Activated effector memory CD4-positive, alpha-beta T cell treated with anti-CD3 and anti-CD28 coated beads, Interleukin-2, amount 50 U/mL, for 16 hours (primary cell): Measurements from ENCODE around the gene NUCB2.

Experiments
- DNase-seq: peaks from one replicate; pipeline ENCODE4 v3.0.0-alpha.2; 2020

Gene NUCB2

GRCh38 chr11:17343907-17344306 lies 67.4 kb downstream of the NUCB2 start:
- DNase-seq, result no peak

DNA sequence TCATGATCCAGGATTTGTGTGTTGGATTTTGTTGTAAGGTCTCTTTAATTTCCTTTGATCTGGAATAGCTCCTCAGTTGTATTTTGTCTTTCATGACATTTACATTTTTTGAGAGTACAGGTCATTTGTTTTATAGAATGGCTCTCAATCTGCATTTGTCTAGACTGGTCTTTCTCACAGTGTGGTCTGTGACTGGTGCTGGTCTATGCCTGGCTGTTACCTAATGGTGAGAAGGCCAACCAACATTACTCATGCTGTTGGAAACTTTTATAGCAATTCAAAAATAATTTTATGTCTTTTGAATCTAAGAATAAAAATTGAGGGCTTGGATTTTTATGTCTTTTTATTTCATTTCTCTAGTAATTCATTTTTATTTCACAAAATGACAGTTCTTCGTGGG lies 71.1 kb downstream of the NUCB2 start:
- no peak for DNase-seq

GRCh38 chr11:17350455-17351171 lies 74.1 kb downstream of the NUCB2 start:
- no peak for DNase-seq

- no peak for DNase-seq
Observed at GRCh38 chr11:17351172-17351509, 74.6 kb downstream of the NUCB2 start.

GRCh38 chr11:17351510-17352176 lies 75.1 kb downstream of the NUCB2 start, which contains the start of gene NCR3LG1:
TSS of gene NCR3LG1 (plus strand) at chr11:17351800. CDS start at chr11:17351970, 170 bp downstream.
- DNase-seq, result peak; percentile 85

DNA sequence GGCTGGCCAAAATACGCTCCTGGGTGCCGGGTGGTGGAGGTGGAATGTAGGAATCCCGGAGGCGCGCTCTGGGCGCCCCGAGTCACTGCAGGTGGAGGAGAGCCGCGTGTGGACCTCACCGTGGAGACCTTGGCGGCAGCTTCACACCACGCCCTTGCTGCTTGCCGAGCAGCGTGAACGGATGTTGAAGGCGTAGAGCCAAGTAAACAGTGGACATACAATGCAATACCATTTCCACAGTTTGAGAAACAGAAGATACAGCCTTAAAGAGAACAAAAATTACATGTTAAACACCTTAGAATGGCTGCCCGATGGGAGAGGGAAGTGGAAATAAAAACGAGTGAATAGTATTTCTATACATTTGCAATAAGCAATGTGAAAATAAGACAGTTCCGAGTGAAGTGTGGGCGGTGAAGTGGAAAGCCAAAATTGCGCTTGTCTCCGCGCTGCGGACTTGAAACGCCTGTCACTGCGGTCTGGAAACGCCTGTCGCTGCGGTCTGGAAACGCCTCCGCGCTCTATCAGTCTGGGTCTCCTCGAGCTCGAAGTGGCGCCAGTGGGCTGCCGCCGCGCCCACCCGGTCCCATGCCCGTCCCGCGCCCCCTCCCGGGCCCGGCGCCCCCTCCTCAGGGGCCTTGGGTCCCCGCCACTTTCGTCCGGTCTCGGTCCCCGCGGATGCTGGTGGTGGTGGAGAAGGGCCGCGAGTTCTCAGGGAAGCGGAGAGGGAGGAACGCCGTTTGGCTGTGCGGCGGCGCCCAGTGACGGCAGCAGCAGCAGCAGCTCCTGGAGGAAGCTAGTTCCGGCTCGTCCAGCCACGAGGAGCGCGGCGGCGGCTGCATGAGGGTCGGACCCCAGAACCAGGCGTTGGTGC lies 76.6 kb downstream of the NUCB2 start:
- peak; percentile 85 for DNase-seq

GRCh38 chr11:17353821-17354600 lies 77.5 kb downstream of the NUCB2 start:
- no peak for DNase-seq

DNA sequence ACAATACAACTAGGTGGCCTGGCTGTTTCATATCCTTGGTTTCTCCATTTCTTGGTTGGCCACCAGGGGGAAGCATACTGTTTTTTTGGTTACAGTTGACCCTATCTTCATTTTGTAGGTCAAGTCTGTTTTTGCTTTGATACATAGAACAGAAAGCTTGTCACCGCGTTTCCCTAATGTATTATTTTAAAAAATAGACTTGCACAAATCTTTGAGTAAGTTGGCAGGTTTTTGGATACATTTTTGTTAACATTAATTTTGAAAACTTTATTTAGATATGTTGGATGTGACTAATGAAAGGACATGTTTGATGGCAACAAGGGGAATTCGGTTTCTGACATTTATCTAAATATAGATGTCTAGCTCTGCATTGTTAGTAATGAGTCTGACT lies 78.1 kb downstream of the NUCB2 start:
- peak; percentile 75 for DNase-seq

DNA sequence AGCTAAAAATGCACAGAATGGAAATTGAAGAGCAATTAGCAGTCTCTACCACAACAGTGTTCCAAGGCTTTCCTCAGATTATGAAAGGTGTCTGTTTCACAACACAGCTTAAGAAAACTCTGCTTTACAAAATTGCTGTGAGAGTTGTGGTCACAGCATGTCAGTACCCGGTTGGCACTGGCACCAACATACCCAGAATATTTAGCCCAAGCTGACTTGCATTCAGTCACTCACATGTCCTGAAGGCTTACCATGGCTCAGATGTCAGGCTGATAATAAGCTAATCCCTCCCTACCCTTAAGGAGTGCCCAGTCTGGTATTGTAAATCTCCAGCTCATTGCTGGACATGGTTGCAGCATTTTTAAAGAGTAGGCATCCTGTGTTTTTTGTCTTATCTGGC lies 90.0 kb downstream of the NUCB2 start:
- DNase-seq, result no peak

GRCh38 chr11:17368551-17368950 lies 92.0 kb downstream of the NUCB2 start:
- DNase-seq, result no peak

DNA sequence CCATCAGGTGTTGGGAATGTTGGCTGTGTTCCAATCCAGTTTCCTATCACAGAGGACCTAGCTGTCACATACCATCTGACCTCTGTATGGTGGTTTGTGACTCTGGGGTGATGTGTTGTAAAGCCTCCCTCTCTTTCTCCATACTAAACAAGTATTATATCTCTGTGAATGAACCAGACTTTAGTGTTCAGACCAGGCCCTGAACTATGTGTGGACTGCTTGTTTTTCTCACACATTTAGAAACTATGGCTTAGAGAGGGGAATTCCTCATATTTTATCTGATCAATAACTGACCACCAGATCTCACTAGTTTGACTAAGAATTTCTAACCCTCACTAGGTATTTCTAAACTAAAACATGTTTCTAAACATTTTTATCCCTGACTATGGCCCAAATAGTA lies 92.6 kb downstream of the NUCB2 start:
- no peak for DNase-seq

DNA sequence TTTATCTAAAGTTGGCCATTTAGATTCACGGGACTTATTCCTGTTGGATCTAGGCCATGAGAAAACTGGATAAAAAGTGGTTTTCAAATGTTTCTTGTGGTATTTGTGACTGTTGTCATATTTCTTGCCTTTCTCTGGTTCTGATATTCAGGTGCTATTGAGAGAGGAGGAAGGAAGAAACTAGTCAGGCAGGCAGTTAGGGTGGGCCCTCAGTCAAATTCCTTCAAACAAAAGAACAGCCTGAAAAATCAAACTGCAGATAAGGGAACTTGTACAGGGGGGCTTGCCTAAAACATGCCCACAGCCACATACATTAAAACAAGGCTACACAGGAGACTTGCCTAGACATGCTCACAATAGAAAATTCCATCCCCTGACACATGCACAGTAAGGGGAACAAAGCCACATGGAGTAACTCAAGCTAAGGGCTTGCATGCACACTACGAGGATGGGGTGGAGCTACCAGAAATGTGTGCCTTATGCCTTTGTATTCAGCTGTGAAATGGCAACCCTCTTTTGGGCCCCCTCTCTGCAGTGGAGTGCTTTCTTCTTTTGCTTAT lies 93.2 kb downstream of the NUCB2 start:
- DNase-seq, result no peak

DNA sequence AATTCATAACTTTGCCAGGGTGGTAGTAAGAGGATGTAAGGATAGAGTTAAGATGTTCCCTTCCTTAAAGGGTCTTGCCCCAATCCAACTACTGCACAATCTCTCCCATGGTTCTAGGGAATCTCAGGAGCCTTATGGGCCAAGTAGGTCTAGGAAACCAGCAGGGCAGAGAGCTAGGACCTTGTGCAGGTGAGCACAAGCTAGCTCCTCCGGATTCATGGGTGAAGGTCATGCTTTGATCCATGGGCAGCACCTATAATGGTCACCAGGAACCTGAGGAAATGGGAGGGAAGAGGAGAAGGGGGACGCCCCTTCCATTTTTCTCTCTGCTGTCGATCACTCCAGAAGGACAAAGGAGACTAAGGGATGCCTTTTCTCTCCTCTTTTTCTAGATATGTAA lies 95.1 kb downstream of the NUCB2 start:
- no peak for DNase-seq

- no peak for DNase-seq
Observed at GRCh38 chr11:17375547-17375946, 99.0 kb downstream of the NUCB2 start.

- no peak for DNase-seq
Observed at GRCh38 chr11:17376493-17376892, 100.0 kb downstream of the NUCB2 start.

GRCh38 chr11:17378655-17379054 lies 102.1 kb downstream of the NUCB2 start:
- DNase-seq, result no peak

DNA sequence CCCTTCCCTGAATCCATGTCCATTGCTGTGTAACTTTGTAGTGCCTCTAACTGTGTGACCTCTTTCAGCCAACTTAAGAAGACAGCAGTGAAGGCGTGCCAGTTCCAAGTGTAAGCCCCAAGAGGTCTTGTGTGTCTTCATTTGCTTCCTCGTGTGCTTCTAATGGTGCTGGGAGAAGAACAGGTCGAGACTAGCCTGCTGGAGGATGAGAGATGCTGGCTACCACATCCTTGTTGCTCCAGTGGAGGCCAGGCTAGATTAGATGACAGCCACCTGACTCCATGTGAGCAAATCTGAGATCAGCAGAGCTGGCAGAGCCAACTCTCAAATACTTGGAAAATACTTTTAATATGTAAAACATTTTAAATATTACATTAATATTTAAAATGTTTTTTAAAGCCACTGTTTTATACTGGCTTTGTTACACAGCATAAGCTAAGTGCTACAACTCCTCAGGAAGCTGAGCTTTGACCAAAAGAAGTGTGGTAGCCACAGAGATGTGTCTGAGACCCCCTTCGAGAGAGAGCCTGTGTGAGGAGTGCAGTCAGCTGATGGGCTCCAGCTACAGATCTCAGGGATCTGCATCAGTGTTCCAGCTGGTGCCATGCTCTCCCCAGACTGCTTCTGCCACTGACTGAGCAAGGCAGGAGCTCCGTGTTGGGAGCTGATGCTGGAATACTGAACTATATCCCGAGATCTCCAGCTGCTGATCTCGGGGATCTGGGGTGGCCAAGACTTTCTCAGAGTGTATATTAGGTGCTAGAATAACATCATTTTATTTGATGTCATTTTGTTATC lies 103.0 kb downstream of the NUCB2 start:
- no peak for DNase-seq

GRCh38 chr11:17381156-17381555 lies 104.6 kb downstream of the NUCB2 start:
- no peak for DNase-seq
